Left renal cortex interstitium (tissue), 4 donors: ENCODE measurements around the gene ARL1. TPM values are rescaled to one million over a fixed set of nuclear protein-coding genes. Genes with fewer than 3 reads are reported as not detected.
"Not testable (repeated sequence)": the region's sequence is repeated elsewhere in the genome, so short reads cannot be mapped to it uniquely, and the experiment has no call there.

ENCODE experiments used
- DNase-seq, 4 donors: peaks; one replicate each; pipeline ENCODE4 v3.0.0-alpha.2; 2013; ENCODE audit warnings: low read depth in 4 of 4, low spot score in 2 of 4, missing footprints in 1 of 4
- polyA plus RNA-seq, 4 donors: library from polyadenylated mRNA; unstranded; fragments of 120-200 nt; gene quantifications; one replicate each; pipeline ENCODE4 v1.2.1, GENCODE V29; 2013; ENCODE audit not compliant: insufficient read length in 4 of 4

ARL1 gene
- polyA plus RNA-seq, result 100 to 1,000 TPM; 118 to 160 (median 133) TPM

- peak; percentile 83 to 99 (median 89) for DNase-seq
These were observed at the start of gene ARL1 for GRCh38 chr12:101407436-101408345. Gene ARL1, minus strand, starts transcription at chr12:101407772. Its CDS starts 127 bp downstream, at chr12:101407645.

GRCh38 chr12:101455685-101456084 is 48.1 kb upstream of the ARL1 start:
- no peak for DNase-seq

- no peak for DNase-seq
These were observed 34.1 kb upstream of the ARL1 start for GRCh38 chr12:101441461-101442224.

GRCh38 chr12:101439236-101439635 is 31.7 kb upstream of the ARL1 start:
- DNase-seq, result no peak

GRCh38 chr12:101436136-101436535 is 28.6 kb upstream of the ARL1 start:
- peak in 1 of 4 donors; percentile 21 for DNase-seq

DNA sequence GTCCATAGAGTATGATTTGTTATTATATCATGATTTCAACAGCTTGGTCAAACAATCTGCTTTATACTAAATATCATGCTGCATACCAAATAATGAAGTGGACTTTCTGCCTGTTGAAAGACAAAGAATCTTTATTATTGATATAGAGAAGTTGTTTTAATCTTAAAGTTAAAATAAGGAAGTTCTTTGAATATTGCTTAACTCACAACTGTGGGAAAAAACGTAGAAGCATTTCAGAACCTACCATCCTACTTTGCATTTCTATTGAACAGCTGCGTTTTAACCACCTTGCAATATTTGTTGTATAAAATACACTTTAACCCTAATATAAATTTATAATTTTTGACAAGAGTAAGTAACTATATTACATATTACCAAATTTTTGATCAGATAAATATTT is 22.9 kb upstream of the ARL1 start:
- no peak for DNase-seq

GRCh38 chr12:101424620-101425019 is 17.0 kb upstream of the ARL1 start:
- DNase-seq, result no peak

DNA sequence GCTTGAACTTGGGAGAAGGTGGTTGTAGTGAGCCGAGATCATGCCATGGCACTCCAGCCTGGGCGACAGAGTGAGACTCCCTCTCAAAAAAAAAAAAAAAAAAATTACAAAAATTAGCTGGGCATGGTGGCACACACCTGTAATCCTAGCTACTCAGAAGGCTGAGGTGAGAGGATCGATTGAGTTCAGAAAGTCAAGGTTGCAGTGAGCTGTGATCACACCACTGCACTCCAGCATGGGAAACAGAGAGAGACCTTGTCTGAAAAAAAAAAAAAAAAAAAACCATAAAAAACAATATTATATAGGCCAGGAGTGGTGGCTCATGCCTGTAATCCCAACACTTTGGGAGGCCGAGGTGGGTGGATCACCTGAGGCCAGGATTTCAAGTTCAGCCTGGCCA is 14.5 kb upstream of the ARL1 start:
- DNase-seq, result not testable (repeated sequence)

DNA sequence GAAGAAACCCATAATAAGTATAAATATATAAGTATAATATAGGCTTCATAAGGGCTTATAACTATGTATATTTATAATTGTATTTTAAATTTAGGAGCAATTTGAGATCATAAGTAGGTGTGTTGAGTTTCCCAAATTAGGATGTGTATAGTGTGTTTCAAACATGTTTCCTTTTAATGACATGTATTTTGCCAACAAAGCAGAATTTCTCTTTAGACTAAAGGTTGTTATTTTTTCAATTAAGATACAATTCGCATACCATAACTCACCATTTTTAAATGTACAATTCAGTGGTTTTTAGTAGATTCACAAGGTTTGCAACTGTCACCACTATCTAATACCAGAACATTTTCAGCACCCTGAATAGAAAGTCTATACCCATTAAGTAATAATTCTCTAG is 7.7 kb upstream of the ARL1 start:
- no peak for DNase-seq

DNA sequence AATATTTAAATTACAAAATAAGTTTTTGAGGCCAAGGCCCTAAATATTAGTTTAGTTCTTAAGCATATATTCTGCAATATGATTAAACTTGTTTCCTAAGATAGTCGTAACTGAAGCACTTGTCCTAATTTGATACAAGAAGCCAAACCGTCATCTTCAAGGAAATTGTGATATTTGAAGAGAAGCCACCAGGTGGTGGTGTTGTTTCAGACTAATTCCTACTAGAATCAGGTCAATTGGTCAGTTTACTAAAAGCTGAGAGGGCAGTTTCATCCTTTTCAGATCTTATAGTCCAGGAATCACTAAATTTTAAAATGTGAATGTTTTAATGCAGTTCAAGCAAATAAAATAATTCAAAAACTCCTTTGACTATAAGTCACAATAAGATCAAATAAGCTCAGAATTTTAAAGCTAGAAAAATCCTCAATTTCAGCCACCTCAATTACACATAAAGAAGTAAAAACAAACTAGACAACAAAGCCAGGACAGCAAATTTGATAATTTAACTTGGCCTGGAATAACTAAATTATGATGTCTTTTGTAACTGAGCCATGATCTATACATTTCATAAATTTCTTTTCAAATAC is 7.1 kb upstream of the ARL1 start:
- peak in 2 of 4 donors; percentile 26 to 51 for DNase-seq

DNA sequence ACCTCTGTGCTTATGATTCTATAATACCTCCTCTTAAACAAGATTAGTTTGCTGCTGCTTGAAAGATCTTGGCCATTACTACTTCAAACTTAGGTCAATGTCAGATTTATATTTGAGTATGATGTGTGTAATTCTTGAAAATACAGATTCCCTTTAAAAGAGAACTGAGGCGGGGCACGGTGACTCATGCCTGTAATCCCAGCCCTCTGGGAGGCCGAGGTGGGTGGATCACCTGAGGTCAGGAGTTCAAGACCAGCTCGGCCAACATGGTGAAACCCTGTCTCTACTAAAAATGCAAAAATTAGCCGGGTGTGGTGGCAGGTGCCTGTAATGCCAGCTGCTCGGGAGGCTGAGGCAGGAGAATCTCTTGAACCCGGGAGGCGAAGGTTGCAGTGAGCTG is 2.6 kb upstream of the ARL1 start:
- DNase-seq, result not testable (repeated sequence)

- DNase-seq, result peak in 1 of 4 donors; percentile 17
These were observed 530 bp downstream of the ARL1 start for GRCh38 chr12:101407049-101407435.

DNA sequence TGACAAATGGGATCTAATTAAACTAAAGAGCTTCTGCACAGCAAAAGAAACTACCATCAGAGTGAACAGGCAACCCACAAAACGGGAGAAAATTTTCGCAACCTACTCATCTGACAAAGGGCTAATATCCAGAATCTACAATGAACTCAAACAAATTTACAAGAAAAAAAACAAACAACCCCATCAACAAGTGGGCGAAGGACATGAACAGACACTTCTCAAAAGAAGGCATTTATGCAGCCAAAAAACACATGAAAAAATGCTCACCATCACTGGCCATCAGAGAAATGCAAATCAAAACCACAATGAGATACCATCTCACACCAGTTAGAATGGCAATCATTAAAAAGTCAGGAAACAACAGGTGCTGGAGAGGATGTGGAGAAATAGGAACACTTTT is 16.4 kb downstream of the ARL1 start:
- not testable (repeated sequence) for DNase-seq

- DNase-seq, result no peak
These were observed 28.4 kb downstream of the ARL1 start for GRCh38 chr12:101379149-101379548.

DNA sequence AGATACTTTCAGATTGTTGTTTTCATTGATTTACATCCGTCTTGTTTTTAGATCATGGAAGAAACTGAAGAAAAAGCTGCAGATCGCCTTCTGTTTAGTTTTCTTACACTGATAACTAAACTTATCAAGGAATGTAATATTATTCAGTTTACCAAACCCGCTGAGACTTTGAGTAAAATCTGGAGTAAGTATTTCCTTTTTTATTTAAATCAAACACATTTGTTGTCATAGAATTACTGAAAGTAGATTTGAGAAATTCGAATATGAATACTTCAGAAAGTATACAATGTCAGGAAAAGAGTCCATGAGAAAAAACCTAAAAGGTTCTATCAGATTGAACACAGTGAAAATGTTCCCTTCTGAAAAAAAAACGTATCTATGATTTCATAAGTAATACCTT is 32.0 kb downstream of the ARL1 start:
- no peak for DNase-seq

GRCh38 chr12:101372431-101372830 is 35.1 kb downstream of the ARL1 start:
- no peak for DNase-seq

DNA sequence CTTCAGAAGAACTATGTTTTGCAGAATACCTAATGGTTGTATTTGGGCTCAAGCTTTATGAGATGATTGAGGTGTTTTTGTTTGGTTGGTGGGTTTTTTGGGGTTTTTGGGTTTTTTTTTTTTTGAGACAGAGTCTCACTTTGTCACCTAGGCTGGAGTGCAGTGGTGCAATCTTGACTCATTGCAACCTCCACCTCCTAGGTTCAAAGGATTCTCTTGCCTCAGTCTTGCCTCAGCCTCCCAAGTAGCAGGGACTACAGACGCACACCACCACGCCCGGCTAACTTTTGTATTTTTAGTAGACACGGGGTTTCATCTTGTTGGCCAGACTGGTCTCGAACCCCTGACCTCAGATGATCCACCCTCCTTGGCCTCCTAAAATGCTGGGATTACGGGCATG is 39.6 kb downstream of the ARL1 start:
- DNase-seq, result no peak

DNA sequence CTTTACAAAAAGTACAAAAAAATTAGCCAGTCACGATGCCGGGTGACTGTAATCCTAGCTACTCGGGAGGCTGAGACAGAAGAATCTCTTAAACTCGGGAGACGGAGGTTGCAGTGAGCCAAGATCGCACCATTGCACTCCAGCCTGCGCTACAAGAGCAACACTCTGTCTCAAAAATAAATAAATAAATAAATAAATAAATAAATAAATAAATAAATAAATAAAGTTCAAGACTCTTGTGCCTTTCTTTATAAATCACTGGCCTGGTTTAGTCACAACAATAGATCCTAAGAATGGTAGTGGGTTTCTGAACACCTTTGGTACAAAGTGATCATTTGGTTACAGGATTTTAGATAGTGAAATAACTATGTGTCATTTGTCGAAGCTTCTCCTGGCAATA is 46.1 kb downstream of the ARL1 start:
- DNase-seq, result no peak

DNA sequence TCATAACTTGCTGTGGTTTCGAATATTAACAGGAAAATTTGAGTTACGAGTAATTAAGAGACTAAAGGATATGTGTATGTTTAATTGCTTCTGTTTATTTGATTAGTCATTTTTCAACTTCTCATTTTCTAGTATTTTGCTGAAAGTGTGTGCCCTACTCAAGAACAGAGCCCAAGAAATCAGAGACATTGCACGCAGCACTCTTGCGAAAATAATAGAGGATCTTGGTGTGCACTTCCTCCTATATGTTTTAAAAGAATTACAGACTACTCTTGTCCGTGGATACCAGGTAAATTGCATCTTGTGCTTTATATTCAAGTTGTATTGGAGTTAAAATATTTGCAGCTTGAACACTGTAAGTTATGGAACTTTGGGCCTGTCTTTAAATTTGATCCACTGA is 50.8 kb downstream of the ARL1 start:
- DNase-seq, result no peak

DNA sequence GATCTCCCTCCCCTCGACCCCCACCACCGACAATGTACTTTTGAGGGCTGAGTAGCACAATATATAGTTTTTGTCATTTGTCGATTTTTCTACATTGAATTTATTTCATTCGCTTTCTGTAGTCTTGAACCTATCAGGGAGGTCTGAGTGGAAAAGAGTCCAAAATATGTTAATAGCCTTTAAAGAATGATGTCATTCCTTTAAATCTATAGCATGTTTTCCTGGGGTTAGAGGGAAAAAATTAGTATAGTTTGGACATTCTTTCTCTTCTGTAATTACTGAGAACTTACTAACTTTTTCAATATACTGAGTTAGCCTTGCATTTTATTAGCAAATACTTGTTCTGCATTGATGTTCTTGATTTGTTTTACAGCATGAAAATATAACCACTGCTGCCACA is 55.9 kb downstream of the ARL1 start:
- no peak for DNase-seq

GRCh38 chr12:101343893-101344292 is 63.7 kb downstream of the ARL1 start:
- no peak for DNase-seq
